Activated gamma-delta T cell (primary cell): ENCODE measurements around the gene SLC35E2B.
A peak's percentile ranks its signal among the peaks of the same experiment; 100 is the strongest.

Experiments
- DNase-seq: peaks from one replicate; lab custom pipeline; 2025; lab: John Stamatoyannopoulos, UW

The SLC35E2B gene

GRCh38 chr1:1624443-1625403 lies 67.9 kb downstream of the SLC35E2B start:
- no peak for DNase-seq

- no peak for DNase-seq
Measured at GRCh38 chr1:1623631-1624442, 68.8 kb downstream of the SLC35E2B start.

DNA sequence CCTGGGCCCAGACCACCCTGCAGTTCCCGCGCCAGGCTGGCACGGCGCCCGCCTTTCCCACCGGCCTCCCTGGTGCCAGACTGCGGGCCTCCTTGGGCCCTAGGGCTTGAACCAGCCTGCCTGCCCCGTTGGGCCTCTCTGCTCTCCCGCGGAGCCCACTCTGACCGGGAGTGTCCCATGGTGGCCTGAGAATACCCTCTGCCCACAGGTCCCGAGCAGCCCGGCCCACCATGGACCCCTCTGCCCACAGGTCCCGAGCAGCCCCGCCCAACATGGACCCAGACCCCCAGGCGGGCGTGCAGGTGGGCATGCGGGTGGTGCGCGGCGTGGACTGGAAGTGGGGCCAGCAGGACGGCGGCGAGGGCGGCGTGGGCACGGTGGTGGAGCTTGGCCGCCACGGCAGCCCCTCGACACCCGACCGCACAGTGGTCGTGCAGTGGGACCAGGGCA lies 69.4 kb downstream of the SLC35E2B start:
- DNase-seq = no peak

DNA sequence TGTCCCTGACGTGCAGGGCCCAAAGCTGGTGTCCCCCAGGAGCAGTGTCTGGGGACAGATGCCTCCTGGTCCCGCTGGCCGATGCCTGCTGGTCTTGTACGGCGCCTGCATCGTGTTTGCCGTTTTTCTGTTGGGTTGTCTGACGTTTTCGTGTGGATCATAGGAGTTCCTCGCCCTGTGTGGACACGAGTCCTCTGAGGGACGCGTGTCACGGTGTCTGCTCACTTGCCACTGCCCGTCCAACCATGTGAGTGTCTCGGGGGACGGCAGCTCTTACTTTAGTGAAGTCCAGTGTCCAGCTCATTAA lies 69.9 kb downstream of the SLC35E2B start:
- no peak for DNase-seq

- no peak for DNase-seq
Measured at GRCh38 chr1:1622010-1622787, 70.4 kb downstream of the SLC35E2B start.

- no peak for DNase-seq
Measured at GRCh38 chr1:1621173-1622009, 71.2 kb downstream of the SLC35E2B start.

- no peak for DNase-seq
Measured at GRCh38 chr1:1620433-1621139, 72.0 kb downstream of the SLC35E2B start.

GRCh38 chr1:1619917-1620361 lies 72.7 kb downstream of the SLC35E2B start:
- DNase-seq = no peak

- DNase-seq = no peak
Measured at GRCh38 chr1:1618396-1619068, 74.1 kb downstream of the SLC35E2B start.

DNA sequence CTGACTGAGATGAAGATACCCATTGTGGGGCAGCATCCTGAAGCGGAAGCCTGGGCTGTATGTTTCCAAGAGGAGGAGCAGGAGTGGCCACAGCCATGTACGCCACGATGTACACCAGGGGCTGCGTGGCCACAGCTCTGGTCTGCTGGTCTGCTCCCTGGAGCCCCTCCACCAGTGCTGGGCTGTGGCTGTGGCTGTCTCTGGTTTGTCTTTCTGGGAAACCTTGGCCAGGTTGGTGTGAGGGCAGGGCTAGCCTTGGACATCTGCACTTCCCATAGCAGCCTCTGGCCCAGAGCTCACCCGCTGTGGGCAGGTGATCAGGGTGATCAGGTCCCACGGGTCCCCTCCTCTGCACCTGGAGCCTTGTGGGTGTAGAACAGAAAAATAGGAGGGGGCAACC lies 74.7 kb downstream of the SLC35E2B start:
- DNase-seq = no peak

DNA sequence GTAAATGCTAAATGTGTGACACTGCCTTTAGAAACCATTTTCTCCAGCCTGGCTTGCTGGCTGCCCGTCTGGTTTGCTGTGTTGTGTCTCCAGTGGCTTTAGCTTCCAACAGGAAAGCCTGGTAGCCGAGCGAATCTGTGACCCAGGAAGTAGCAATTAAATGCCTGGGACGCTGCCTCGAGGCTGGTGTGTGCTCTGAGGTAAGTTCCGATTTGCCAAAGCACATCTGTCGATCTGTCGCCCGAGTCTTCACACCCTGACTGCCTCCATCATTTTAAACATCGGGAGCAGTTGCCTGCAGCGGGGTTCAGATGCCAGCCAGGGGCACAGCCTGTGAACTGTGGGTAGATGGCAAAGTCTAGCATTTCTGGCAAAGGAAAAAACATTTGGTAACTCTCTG lies 75.1 kb downstream of the SLC35E2B start:
- DNase-seq = no peak

- no peak for DNase-seq
Measured at GRCh38 chr1:1616838-1617237, 75.8 kb downstream of the SLC35E2B start.

GRCh38 chr1:1616045-1616790 lies 76.4 kb downstream of the SLC35E2B start:
- peak; percentile 40 for DNase-seq

GRCh38 chr1:1615256-1616044 lies 77.1 kb downstream of the SLC35E2B start, which contains the start of gene MIB2:
Gene MIB2 (plus strand): TSS chr1:1615500. CDS start chr1:1623453, 7,953 bp downstream.
- DNase-seq = peak; percentile 98

DNA sequence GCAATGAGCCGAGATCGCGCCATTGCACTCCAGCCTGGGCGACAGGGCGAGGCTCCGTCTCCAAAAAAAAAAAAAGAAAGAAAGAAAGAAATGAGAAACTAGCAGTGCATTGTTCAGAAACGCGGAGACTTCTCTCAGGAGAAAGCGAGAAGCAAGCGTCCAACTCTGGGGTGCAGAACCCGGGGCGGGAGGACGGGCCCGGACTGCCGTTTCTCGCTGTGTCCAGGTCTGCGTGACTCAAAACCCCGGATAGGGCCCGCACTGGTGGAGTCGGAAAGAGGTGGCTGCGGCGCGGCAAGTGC lies 77.7 kb downstream of the SLC35E2B start:
- DNase-seq = no peak

- no peak for DNase-seq
Measured at GRCh38 chr1:1614204-1614953, 78.2 kb downstream of the SLC35E2B start.

DNA sequence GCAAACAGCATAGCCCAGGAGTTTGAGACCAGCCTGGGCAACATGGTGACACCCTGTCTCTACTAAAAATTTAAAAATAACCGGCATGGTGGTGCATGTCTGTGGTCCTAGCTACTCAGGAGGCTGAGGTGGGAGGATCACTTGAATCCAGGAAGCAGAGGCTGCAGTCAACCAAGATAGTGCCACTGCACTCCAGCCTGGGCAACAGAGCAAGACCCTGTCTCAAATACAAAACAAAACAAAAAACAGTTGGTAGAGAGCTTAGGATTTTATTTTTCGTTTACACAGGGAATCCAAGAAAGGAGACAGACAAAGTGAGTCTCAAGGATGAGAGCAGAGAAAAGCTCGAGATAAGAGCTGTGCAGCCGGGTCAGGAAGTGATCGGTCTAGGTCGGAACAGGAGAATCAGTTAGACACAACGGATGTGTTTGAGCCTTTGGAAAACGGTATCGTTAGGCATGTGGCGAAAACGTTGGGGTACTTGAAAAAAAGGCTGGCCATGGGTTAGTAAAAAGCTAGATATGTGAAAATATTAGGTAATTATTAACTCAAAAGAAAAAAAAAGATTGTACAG lies 79.0 kb downstream of the SLC35E2B start:
- no peak for DNase-seq

- no peak for DNase-seq
Measured at GRCh38 chr1:1612104-1612400, 80.5 kb downstream of the SLC35E2B start.
